ENCODE data around the gene ST6GAL1.
"Not testable (repeated sequence)": the region's sequence is repeated elsewhere in the genome, so short reads cannot be mapped to it uniquely, and the experiment has no call there.

- not testable (repeated sequence) for TF ChIP-seq POLR2A, CTCF (IDR thresholded peaks at IDR 0.05)
These were observed 23.8 kb downstream of the ST6GAL1 start for GRCh38 chr3:186953992-186954699.
